OCI-LY7 (cell line): ENCODE results near the gene GRID1.

ENCODE experiments used
- CTCF ChIP-seq: fragments of 200-600 bp; sonication (generic); conservative IDR thresholded peaks from 2 replicates; pipeline ENCODE4 v1.5.1; 2014; ENCODE audit warnings: mild to moderate bottlenecking, antibody characterized with exemption, low read length, moderate library complexity, mixed read lengths
- EZH2phosphoT487 ChIP-seq: fragments of 200-600 bp; sonication (generic); IDR thresholded peaks from 2 replicates; pipeline ENCODE4 v1.6.1; 2018; ENCODE audit warnings: low read depth, borderline replicate concordance, mild to moderate bottlenecking, mixed run types, antibody characterized with exemption, low read length, moderate library complexity, mixed read lengths

DNA sequence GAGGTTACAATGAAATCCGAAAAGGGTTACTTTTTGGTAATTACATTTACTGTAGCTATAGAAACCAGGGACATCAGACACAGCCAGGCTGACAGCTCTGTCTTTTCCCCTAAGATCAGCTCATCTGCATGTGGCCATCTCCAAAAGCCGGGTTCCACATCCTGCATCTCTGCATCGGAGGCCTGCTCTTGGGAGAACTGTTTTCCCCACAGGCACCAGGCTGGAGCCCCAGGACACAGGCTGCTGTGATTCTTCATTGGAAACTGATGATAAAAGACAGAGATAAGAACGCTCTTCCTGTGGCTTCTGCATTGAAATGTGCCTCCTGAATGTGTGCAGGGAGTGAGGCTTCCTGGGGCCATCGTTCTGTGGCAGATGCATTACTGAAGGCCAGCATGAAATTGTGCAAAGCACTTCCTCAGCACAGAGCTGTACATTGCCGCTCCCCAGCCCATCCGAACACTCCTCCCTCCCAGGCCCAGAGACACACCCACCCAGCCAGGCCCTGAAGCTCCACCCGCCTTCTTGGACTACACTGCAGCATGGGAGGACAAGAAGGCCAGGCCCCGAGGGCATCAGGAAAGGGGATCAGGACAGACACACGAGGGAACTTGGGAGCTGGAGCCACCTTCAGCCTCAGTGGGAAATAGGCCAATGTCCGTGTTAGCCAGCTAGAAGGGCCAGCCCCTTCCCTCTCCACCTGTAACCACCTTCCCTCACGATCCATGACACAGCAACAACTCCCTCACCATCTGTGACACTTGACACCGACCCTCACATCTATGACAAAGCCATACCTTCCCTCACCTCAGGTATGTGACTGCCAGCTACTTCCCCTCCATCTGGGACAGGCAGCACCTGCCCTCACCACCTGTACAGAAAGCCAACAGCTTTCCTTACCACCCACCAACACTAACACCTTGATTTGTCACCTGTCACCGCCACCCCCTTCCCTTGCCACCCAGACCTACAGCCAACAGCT lies 113.2 kb downstream of the GRID1 start:
- TF ChIP-seq CTCF (no peak), EZH2phosphoT487 (no peak)
